Activated T-helper 1 cell treated with anti-CD3 and anti-CD28 coated beads, Interleukin-2, amount 50 U/mL, for 16 hours (primary cell): ENCODE measurements around the gene RAB20.
"Not testable (repeated sequence)": the region's sequence is repeated elsewhere in the genome, so short reads cannot be mapped to it uniquely, and the experiment has no call there.

Experiments
- DNase-seq, 2 donors: peaks; one replicate each; pipeline ENCODE4 v3.0.0-alpha.2; 2020; ENCODE audit warnings: low read depth in 1 of 2, low spot score in 1 of 2

RAB20 gene

DNA sequence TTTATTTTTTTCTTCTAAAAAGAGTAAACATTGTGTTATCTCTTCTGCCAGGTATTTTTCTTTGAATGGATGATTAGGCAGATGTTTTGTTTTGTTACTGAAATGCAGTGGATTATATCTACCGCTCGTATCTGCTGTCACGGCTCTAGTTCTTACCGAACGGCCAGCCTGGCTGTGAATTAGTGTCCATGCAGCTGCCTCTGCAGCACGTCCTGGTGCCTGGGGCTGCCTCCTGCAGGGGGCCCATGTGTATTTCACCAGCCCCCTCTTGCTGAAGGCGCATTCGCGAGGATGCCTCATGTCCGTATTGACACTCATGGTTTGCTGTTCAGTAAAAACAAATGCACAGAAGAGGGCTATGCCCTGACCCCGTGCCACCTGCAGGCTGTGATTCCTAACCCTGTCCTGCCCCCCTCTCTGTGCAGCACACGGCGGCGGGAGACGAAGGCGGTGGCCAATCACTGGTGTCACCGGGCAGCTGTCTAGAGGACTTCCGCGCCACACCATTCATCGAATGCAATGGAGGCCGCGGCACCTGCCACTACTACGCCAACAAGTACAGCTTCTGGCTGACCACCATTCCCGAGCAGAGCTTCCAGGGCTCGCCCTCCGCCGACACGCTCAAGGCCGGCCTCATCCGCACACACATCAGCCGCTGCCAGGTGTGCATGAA lies 49.9 kb downstream of the RAB20 start:
- DNase-seq, result no peak

DNA sequence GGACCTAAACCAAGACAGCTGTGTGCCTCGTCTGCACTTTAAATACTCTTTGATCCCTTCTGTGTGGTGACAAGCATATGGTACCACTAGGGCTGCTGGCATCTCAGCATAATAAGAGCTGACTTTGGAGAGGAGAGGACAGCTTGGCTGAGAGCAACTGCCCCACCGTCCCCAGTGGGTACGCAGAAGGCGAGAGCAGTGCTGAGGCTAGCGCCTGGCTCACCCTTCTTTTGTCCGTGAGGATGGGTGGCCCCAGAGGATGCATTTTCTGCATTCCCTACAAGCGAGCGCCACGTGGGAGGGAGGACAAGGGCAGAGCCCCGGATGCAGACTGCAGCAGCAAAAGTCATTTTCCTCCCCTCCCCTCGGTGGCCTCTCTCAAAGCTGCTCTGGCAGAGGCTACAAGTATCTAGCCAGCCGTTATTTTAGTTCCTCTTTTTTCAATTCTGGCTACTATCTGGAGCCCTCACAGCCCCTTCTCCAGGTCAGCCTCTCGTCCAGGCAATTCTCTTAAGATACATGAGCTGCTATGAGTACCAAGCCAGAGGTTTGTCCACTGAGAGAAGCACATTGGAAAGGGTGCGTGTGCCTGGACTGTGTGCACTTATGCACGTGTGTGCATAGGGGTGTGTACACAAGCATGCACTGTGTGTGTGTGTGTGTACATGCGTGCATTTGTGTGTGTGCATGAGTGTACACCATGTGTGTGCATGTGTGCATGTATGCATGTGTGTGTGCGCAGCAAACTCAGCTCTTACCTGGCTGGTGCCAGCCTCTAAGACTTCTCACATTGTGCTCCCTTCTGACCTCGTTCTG lies 51.3 kb downstream of the RAB20 start:
- no peak for DNase-seq

DNA sequence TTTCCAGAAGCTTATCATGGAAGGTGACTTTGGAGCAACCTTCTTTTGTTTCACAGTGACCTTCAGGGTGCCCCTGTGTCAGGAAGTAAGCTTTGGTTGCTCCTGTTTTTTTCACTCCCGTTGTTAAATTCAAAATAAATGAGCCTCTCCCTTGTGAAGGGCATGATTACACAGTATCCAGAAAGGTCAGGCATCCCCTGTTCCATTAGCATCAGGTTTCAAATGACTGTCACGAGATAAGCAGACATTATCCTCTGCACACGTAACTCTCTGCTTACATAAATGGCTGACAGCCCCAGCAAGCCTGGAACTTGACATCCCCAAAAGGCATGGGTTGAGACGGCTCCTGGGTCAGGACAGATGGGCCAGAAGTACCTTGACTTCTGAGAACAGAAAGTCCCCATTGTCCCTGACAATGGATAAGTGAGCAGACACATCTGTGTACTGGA lies 52.0 kb downstream of the RAB20 start:
- DNase-seq, result no peak

DNA sequence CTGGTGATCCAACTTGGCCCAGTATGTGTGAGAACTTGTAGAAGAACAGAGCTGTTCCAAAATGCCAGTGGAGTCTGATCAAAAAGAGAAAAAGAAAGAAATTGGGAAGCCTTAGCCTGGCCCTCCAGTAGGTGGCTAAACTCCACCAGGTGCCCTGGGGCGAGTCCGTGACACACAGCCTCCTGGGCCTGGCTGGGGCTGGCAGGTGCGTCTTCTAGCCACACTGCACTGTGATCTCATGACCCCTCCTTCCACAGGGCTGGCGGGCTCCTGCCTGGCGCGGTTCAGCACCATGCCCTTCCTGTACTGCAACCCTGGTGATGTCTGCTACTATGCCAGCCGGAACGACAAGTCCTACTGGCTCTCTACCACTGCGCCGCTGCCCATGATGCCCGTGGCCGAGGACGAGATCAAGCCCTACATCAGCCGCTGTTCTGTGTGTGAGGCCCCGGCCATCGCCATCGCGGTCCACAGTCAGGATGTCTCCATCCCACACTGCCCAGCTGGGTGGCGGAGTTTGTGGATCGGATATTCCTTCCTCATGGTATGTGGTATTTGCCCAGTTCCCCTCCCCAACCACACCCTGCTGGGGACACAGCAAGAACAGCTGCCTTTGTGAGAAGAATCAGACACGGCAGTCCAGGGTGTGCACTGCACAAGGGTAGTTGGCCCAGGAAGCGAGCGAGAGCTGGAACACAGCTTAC lies 53.7 kb downstream of the RAB20 start:
- DNase-seq, result no peak

DNA sequence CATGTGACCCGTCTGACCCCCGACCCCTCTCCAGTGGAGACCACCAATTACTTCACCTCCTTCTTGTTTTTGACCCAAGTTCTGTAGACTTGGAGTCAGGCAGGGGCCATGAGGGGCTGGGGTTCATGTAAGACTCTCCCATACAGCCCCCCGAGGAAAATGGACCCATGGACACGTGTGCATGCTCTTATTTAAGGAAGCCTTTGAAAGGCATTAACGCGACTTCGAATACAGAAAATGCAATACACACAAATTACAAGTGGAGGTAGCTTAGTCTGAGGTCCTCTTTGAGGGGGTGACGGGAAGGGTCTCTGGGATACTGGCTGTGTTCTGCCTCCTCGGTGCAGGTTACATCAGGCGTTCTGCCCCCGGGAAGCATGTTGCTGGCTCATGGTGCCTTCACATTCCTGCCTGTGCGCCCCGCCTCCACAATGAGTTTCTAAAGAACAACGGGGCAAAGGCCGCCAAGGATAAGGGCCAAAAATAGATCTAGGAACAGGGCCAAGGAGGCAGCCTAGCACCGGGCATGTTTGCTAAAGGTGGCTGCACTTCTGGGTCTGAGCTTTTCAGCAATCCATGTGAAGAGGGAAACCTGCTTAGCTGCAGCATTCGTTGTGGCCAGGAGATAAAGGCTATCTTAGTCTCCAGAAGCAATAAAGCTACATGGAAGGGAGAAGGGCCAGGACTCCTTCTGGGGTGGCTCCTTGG lies 54.5 kb downstream of the RAB20 start:
- no peak for DNase-seq

DNA sequence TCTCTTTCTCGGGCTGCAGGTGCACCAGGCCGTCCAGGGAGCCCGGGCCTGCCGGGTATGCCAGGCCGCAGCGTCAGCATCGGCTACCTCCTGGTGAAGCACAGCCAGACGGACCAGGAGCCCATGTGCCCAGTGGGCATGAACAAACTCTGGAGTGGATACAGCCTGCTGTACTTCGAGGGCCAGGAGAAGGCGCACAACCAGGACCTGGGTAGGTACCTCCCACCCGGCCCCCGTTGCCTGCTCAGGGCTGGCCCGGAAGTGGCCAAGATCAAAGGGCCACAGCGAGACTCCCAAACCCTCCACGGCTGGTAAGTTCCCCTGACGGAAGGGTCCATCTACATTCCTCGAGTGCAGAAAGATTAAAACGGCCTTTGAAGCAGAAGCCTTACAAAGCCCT lies 55.1 kb downstream of the RAB20 start:
- no peak for DNase-seq

DNA sequence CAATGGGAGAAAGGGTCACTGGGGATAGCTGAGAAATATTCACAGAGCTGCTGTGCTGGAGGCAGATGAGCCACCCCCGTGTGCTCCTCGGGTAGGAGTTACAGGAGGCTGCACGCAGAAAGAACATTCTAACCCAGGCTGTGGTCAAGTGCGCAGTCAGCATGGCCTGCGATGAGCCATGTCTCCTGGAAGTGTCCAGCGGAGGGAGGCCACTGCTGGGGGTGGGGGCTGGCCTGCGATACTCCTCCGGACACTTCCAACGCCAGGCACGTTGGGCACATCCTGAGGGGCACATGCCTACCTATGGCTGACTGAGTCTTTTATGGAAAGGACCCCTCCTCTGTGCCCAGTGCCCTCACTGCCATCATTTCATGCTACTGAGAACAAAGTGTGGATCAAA lies 55.9 kb downstream of the RAB20 start:
- no peak for DNase-seq

DNA sequence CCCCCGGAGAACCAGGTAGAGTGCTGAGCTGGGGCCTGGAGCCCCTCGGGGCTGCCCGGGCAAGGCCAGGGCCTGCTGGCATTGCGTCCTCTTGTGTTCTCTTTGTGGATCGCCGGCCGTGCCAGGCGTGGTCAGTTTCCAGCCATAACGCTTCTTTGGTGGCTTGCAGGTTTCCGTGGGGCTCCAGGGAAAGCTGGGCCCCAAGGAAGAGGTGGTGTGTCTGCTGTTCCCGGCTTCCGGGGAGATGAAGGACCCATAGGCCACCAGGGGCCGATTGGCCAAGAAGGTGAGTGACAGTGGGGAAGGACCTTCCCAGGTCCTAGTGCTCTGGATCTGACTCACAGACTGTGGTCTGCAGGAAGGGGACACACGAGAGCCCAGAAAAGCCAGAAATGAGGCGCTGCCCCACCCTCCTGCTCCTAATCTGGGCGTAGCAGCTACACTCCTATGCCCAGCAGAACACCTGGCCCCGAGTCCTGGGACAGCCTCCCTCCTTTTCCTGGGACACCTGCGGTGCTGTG lies 57.5 kb downstream of the RAB20 start:
- DNase-seq, result no peak

DNA sequence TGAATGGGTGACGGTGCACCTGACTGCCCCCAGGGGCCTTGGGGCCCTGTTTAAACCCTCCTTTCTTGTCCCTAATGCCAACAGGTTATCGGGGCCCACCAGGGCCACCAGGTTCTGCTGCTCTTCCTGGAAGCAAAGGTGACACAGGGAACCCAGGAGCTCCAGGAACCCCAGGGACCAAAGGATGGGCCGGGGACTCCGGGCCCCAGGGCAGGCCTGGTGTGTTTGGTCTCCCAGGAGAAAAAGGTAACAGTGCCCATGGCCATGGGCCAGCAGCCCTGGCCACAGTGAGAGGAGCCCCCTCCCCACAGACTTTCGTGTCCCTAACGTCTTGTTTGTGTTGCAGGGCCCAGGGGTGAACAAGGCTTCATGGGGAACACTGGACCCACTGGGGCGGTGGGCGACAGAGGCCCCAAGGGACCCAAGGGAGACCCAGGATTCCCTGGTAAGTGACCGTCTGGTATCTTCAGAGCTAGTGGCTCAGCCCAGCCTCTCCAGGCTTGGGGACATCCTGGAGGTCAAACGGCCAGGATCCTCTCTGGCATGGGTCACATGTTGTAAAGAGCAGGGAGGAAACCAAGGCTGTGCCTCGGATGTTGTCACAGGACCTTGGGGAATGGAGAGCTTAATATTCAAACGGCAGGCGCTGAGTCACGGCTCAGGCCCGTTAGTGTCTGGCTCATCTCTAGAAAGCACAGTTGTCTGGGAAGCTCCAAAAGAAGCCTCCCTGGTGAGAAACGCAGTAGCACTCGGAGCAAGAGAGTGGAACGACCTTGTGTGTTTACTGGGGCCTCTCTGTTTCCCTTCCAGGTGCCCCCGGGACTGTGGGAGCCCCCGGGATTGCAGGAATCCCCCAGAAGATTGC lies 58.3 kb downstream of the RAB20 start:
- no peak for DNase-seq

DNA sequence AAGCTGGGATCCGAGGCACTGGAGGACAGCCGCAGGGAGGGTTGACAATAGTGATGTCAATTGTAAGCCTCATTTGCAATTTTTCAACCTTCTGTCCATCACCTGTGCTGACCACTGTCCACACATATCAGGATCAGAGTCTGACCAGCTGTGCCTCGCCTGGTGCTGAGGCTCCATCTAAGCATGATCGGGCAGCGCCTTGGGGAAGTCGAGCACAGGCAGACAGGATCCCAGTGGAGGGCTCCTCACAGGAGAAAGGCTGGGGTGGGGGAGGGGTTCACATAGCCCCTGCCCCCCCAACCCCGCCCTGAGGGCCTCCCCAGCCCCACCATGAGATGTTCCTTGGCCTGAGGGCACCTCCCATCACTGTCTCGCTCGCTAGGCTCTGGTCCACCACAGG lies 60.3 kb downstream of the RAB20 start:
- DNase-seq, result no peak

DNA sequence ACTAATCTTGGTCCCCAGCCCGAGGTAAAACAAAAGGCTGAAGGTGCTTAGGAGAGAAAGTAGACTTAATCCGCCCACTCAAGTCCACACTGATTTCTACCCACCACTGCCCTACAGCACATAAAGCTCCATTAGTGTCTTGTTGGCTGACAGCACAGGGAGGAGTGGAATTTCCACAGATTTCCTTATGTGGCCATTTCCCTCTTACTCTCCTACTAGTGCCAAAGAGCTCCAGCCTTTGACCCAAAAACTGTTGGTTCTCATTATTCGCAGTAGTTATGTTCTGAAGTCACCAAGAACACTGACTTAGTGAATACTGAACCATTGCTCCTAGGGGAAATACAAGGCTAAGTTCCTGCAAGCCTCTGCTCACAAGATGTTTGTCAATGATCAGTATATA lies 61.2 kb downstream of the RAB20 start:
- no peak for DNase-seq

DNA sequence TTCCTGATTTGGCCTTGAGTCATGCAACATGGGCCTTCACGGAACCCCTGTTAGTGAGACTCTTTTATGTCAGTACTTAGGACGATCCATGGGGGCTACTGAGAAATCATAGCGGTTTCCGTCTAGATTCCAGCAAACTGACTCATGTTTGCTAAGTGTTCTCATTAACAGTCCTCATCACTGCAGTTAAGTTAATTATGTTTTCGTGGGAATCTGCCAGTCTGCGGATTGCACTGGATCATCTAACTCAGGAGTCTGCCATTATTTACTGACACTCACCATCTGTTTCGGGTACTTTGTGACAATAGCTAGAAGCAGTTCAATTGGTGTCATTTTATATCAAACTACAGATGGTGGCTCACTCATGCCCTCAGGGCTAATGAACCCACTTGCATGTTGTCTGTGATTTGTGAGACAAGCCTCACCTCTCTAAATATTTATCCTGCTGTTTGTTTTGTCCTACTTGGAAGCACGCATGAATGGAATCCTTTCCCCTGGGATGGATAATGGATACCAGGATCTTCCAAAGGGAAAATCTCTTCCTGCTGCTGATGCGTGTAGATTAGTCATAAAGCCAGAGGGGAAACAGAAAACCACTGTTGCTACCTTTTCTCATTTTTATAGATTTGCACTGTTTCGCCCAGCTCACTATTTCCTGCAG lies 61.8 kb downstream of the RAB20 start:
- no peak for DNase-seq

DNA sequence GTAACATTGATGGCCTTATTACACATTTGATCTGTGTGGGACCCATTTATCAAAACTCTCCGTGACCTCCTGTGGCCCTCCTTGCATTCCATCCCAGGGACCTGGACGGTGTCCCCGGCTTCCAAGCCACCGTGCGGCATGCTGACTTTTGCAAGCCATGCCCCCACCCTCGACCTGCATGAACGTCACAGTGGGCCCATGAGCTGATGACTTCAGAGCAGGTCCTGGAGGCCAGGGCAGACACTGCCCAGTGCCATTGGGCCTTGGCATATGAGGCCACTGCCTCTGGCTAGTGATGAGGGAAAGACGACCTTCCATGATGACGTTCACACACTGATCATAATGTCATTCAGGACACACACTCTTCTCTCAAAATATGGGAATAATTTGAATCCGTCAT lies 62.8 kb downstream of the RAB20 start:
- DNase-seq, result no peak

DNA sequence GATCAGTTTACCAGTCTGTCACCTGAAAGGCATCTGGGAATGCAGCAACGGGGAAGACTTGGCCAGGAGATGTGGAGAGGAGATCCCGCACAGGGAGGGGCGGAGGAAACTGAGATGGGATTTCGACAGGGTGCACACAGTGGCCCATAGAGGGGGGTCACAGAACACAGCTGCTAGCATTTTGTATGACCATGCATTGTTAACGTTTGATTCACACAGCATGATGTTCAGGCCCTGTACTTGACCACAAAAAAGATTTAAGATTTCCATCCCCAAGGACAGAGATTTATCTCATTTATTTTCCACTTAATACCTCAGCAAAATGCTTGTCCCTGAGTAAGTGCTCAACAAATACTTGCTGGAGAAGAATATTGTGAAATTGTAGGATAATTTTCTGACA lies 63.2 kb downstream of the RAB20 start:
- DNase-seq, result no peak

DNA sequence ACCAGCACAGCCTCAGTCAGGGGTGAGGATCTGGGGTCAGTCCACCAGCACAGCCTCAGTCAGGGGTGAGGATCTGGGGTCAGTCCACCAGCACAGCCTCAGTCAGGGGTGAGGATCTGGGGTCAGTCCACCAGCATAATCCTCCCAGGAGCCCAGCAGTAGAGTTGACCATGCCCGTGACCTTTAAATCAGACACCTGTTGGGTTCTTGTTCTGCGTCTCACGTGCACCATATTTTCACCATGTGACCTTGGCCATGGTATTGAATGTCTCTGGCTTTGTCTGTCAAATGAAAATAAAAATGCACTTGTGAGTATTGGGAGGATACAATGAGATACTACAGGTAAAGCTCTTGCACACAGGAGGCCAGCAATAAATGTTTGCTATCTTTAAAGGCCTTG lies 63.6 kb downstream of the RAB20 start:
- not testable (repeated sequence) for DNase-seq

DNA sequence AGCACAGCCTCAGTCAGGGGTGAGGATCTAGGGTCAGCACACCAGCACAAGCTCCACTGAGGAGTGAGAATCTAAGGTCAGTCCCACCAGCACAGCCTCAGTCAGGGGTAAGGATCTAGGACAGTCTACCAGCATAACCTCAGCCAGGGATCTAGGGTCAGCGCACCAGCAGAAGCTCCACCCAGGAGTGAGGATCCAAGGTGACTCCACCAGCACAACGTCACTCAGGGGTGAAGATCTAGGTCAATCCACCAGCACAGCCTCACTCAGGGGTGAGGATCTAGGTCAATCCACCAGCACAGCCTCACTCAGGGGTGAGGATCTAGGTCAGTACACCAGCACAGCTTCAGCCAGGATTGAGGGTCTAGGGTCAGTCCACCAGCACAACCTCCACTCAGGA lies 64.5 kb downstream of the RAB20 start:
- DNase-seq, result no peak

DNA sequence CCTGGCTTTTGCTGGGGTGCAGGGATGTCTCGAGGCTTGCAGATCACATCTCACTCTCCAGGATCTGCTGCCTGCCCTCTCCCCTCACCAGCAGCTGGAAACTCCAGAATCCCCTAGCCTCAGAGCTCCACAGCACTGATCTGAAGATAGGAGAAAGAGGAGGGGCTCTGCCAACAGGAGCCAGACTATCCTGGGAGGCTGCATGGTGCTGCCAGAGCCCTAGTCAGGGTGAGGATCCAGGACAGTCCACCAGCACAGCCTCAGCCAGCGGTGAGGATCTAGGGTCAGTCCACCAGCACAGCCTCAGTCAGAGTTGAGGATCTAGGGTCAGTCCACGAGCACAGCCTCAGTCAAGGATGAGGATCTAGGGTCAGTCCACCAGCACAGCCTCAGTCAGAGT lies 65.2 kb downstream of the RAB20 start:
- DNase-seq, result no peak

DNA sequence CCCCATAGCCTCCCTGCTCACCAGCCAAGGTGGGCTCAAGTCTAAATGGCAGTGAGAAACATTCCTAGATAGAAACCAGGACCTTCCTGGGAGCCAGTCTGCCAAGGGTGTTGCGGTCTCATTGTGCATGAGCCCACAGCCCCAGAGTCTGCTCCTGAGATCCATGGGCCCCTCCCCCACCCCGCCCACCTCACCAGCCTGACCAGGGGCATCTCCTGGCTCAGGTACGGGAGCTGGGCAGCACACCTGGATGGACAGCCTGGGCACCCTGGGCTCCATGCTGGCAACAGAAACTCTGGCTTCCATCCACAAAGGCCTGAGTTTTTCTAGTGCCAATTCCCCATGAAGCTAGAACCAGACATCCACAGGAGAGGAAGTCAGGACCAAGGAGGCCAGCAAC lies 65.6 kb downstream of the RAB20 start:
- no peak for DNase-seq

DNA sequence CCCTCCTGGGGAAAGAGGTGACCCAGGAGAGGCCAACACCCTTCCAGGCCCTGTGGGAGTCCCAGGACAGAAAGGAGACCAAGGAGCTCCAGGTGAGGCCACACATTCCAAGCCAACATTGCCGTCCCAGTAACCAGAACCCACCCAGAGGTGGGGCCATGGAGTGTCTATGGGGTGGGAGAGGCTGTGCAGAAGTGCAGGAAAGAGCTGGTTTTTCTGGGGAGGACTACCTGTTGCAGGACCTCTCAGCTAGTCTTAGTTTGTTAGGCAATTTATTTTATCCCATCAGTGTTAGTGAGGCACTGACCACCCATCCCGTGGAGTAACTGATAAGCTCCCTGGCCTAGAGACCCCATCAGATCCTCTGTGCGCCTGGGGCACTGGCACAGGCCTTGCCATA lies 66.1 kb downstream of the RAB20 start:
- DNase-seq, result no peak

DNA sequence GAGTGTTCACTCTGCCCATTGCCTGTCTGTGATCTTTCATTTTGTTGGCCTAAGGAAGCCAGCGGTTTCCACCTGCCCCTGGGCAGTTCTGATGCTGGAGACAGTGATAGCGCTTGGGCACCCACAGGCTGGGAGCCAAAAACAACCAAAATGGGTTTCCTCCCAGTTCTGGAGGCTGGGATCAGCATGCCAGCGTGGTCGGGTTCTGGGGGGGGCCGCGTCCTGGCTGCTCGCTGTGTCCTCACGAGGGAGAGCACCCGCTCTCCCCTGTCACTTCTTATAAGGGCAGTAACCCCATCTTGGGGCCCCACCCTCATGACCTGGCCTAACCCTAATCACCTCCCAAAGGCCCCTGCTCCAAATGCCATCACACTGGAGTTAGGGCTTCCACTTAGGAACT lies 67.9 kb downstream of the RAB20 start:
- DNase-seq, result no peak
